IMR-90 (cell line): ENCODE measurements around the gene OR2C1. TPM values are rescaled to one million over a fixed set of nuclear protein-coding genes. Genes with fewer than 3 reads are reported as not detected.

ENCODE experiments used
- polyA plus RNA-seq, 3 experiments: library from polyadenylated mRNA; depleted of rRNA; stranded (reverse); fragments of >200 nt; gene quantifications; 2 replicates each; pipeline ENCODE4 v1.2.3, GENCODE V29; 2012; ENCODE audit warnings: low replicate concordance in 1 of 3
- total RNA-seq: library from RNA; depleted of rRNA; stranded (reverse); fragments of >200 nt; gene quantifications from 2 replicates; pipeline ENCODE4 v1.2.3, GENCODE V29; 2012; rRNA removed

OR2C1 gene
- total and polyA plus RNA-seq, 2 of the 4 experiments (the other 2 are of a cell fraction) = under 0.01 to 0.05 TPM

Other genes starting within 250 kb of the OR2C1 start
- 8.2 and 8.3 TPM in 2 replicates for gene ZNF205, start 243.3 kb upstream of the OR2C1 start, total RNA-seq
- gene ZNF205, start 243.3 kb upstream of the OR2C1 start, polyA plus RNA-seq (2012; rRNA removed) = 12.7 and 14.5 TPM in 2 replicates
- gene ZNF213, start 220.9 kb upstream of the OR2C1 start, total RNA-seq = 0.56 and 0.72 TPM in 2 replicates
- gene ZNF213, start 220.9 kb upstream of the OR2C1 start, polyA plus RNA-seq (2012; rRNA removed) = 4.0 and 4.1 TPM in 2 replicates
- gene OR1F1, start 167.7 kb upstream of the OR2C1 start, total RNA-seq = not detected in 2 replicates
- 0.12 and 0.27 TPM in 2 replicates for gene OR1F1, start 167.7 kb upstream of the OR2C1 start, polyA plus RNA-seq (2012; rRNA removed)
- gene ZNF200, start 120.7 kb upstream of the OR2C1 start, total RNA-seq = 7.5 and 8.3 TPM in 2 replicates
- 2.8 and 3.7 TPM in 2 replicates for gene ZNF200, start 120.7 kb upstream of the OR2C1 start, polyA plus RNA-seq (2012; rRNA removed)
- not detected in 2 replicates for gene MEFV, start 99.3 kb upstream of the OR2C1 start, total RNA-seq
- not detected in 2 replicates for gene MEFV, start 99.3 kb upstream of the OR2C1 start, polyA plus RNA-seq (2012; rRNA removed)
- gene ZNF263, start 72.4 kb upstream of the OR2C1 start, total RNA-seq = 36.1 and 40.3 TPM in 2 replicates
- 17.1 and 20.8 TPM in 2 replicates for gene ZNF263, start 72.4 kb upstream of the OR2C1 start, polyA plus RNA-seq (2012; rRNA removed)
- 2.7 and 3.9 TPM in 2 replicates for gene TIGD7, start 50.5 kb upstream of the OR2C1 start, total RNA-seq
- 2.1 and 2.5 TPM in 2 replicates for gene TIGD7, start 50.5 kb upstream of the OR2C1 start, polyA plus RNA-seq (2012; rRNA removed)
- gene ZNF75A, start 50.4 kb upstream of the OR2C1 start, total RNA-seq = 15.4 and 17.8 TPM in 2 replicates
- 9.2 and 14.6 TPM in 2 replicates for gene ZNF75A, start 50.4 kb upstream of the OR2C1 start, polyA plus RNA-seq (2012; rRNA removed)
- 10.0 and 16.5 TPM in 2 replicates for gene ZSCAN32, start 45.1 kb downstream of the OR2C1 start, total RNA-seq
- 10.3 and 13.0 TPM in 2 replicates for gene ZSCAN32, start 45.1 kb downstream of the OR2C1 start, polyA plus RNA-seq (2012; rRNA removed)
- 5.3 and 7.2 TPM in 2 replicates for gene ZNF174, start 45.3 kb downstream of the OR2C1 start, total RNA-seq
- gene ZNF174, start 45.3 kb downstream of the OR2C1 start, polyA plus RNA-seq (2012; rRNA removed) = 9.4 and 10.6 TPM in 2 replicates
- 3.0 and 3.1 TPM in 2 replicates for gene ZNF597, start 87.6 kb downstream of the OR2C1 start, total RNA-seq
- 0.79 and 0.91 TPM in 2 replicates for gene ZNF597, start 87.6 kb downstream of the OR2C1 start, polyA plus RNA-seq (2012; rRNA removed)
- gene NAA60, start 87.8 kb downstream of the OR2C1 start, total RNA-seq = 5.6 and 7.5 TPM in 2 replicates
- gene NAA60, start 87.8 kb downstream of the OR2C1 start, polyA plus RNA-seq (2012; rRNA removed) = 15.2 and 18.0 TPM in 2 replicates
- gene C16orf90, start 139.6 kb downstream of the OR2C1 start, total RNA-seq = not detected in 2 replicates
- gene C16orf90, start 139.6 kb downstream of the OR2C1 start, polyA plus RNA-seq (2012; rRNA removed) = not detected in 2 replicates
- gene CLUAP1, start 145.1 kb downstream of the OR2C1 start, total RNA-seq = 6.8 and 13.3 TPM in 2 replicates
- gene CLUAP1, start 145.1 kb downstream of the OR2C1 start, polyA plus RNA-seq (2012; rRNA removed) = 10.7 and 14.4 TPM in 2 replicates
- gene NLRC3, start 221.5 kb downstream of the OR2C1 start, total RNA-seq = not detected in 2 replicates
- not detected in 2 replicates for gene NLRC3, start 221.5 kb downstream of the OR2C1 start, polyA plus RNA-seq (2012; rRNA removed)